GM21528 (cell line): ENCODE measurements around the gene NPNT.
"Not testable (repeated sequence)": the region's sequence is repeated elsewhere in the genome, so short reads cannot be mapped to it uniquely, and the experiment has no call there.

Experiments used
- ATAC-seq: cut with Tn5 transposase; IDR thresholded peaks from one replicate; pipeline ENCODE4 v1.9.1; 2021; ENCODE audit warnings: mild to moderate bottlenecking, moderate library complexity; ENCODE audit not compliant: unreplicated experiment, low FRiP score

NPNT gene, protein sequence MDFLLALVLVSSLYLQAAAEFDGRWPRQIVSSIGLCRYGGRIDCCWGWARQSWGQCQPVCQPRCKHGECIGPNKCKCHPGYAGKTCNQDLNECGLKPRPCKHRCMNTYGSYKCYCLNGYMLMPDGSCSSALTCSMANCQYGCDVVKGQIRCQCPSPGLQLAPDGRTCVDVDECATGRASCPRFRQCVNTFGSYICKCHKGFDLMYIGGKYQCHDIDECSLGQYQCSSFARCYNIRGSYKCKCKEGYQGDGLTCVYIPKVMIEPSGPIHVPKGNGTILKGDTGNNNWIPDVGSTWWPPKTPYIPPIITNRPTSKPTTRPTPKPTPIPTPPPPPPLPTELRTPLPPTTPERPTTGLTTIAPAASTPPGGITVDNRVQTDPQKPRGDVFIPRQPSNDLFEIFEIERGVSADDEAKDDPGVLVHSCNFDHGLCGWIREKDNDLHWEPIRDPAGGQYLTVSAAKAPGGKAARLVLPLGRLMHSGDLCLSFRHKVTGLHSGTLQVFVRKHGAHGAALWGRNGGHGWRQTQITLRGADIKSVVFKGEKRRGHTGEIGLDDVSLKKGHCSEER

DNA sequence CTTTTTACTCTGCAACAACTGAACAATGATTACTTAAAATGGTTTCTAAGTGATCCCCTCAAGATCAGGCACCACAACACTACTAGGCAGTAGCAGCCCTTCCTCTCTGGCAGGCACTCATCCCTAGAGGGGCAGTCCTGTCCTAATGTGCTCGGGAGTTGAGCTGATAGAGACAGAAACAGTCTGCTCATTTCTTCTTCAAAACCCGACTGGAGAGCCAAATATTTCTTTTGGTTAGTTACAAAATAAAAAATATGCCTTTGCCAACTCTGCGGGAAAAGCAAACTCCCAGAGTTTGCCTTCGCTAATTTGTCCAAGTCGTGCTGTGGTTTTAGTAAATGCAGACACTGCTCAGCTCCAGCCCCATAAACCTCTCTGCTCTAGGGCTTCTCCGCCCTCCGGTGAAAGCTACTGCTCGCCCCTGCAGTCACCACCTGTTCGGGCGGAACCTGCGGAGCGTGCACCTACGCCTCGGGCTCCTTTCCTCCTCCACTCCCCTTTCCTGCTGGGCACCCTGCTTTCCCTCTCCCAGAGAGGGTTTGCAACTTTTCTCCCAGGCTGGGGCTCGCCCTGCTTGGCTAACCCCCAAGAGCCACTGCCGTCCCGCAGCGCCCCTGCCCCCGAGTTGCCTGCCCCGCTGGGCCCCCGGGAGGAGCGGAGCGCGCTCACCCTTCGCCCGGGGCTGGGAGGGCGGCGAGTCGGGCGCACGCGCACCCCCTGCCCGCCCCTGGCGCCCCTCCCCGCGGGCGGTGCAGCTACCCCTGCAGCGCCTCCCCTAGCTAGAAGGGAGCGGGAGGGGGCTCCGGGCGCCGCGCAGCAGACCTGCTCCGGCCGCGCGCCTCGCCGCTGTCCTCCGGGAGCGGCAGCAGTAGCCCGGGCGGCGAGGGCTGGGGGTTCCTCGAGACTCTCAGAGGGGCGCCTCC is at the start of gene NPNT:
NPNT (plus strand) TSS at position 812 of the 923 bp plus-strand sequence. CDS start 182 bp downstream, outside the sequence.
- ATAC-seq = peak; percentile 54

DNA sequence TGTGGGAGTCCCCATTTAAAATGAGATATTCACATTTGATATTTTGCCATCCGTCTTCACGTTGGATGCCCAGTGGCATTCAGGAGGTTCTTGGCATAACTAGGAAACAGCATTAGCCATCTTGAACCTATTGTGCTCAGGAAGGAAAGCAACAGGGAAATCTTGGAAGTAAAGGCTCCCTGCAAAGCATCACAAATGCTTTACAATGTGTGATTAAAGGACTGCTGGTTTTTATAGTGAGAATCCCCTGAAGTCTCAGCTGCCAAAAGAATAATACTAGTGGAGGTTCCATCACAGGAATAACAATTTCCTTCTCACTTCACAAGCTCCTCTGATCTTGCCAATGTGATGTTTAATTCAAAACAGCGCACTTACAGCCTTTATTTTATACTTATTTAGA is 49.7 kb upstream of the NPNT start:
- ATAC-seq = no peak

DNA sequence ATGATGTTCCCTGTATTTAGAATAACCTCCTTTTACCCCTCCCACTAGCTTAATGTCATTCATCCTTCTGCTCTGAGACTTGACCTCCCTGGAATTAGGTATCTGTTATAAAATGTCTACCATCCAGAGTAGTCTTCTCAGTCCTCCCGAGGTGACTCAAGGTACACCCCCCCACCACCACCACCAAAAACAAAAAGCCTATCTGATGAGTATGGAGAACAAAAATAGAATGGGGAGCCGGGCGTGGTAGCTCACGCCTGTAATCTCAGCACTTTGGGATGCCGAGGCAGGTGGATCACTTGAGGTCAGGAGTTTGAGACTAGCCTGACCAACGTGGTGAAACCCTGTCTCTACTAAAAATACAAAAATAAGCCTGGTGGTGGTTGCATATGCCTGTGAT is 46.9 kb upstream of the NPNT start:
- not testable (repeated sequence) for ATAC-seq

DNA sequence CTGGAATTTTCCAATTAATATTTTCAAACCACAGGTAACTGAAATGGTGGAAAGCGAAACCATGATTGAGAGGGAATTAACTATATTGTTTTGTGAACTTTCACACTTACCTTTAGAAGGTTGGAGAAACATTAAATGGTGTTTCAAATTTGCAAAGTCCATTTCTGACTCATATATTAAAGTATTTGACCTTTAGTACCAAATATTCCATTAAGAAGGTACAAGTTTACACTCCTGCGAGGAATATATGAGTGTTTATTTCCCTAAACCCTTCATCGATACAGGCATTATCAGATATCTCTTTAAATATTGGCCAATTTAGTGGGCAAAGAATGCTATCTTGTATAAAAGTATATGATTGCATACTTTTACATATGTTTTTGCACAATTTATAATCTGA is 44.1 kb upstream of the NPNT start:
- ATAC-seq = no peak

DNA sequence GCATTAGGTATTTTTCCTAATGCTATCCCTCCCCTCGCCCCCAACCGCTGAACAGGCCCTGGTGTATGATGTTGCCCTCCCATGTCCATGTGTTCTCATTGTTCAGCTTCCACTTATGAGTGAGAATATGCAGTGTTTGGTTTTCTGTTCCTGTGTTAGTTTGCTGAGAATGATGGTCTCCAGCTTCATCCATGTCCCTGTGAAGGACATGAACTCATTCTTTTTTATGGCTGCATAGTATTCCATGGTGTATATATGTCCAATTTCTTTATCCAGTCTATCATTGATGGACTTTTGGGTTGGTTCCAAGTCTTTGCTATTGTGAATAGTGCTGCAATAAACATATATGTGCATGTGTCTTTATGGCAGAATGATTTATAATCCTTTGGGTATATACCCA is 43.0 kb upstream of the NPNT start:
- not testable (repeated sequence) for ATAC-seq

DNA sequence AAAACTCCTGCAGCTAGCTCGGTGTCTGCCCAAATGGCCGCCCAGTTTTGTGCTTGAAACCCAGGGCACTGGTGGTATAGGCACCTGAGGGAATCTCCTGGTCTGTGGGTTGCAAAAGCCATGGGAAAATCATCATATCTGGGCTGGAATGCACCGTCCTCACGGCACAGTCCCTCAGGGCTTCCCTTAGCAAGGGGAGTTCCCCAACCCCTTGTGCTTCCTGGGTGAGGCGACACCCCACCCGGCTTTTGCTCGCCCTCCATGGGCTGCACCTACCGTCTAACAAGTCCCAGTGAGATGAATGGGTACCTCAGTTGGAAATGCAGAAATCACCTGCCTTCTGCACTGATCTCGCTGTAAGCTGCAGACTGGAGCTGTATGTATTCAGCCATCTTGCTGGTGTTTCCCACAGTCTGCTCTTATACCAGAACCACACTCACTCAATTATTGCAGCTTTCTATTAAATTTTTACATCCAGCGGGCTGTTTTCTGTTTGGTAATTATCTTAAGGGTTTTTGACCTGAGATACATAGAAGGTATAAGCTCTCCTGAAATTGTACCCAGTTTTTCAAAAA is 36.7 kb upstream of the NPNT start:
- ATAC-seq = no peak

DNA sequence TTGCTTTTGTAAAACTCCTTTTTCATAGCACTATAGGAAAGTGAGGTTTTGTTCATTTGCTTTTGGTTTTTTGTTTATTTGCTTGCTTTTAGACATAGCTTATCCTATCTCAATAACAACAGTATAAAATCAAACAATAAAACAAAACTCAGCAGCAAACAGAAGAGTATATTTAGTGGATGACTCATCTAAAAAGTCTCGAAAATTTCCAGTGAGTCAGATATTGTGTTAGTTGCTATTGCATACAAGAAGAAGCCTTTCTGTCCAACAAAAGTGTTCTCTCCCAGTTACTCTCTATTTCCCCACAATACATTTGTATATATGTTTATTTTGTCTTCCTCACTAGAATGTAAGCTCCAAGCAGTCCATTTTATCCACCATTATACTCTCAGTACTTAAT is 36.0 kb upstream of the NPNT start:
- ATAC-seq = no peak

DNA sequence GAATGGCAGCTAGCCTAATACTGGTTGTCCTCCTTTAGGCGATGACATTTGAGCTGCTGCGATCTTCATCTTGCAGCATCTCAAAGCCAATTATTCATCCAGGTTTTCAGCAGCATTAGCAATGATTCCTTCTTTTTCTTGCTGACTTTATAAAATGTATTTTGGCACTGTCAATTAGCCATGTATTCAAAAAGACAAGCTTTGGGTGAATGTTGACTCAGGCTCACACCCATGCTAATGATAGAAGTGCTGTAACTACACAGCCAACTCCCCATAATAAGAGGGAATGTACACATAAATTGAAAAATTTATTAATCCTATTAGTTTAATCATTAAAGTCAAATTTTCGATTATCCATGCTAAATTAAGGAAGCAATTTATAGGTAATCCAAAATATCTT is 24.3 kb upstream of the NPNT start:
- ATAC-seq = no peak

DNA sequence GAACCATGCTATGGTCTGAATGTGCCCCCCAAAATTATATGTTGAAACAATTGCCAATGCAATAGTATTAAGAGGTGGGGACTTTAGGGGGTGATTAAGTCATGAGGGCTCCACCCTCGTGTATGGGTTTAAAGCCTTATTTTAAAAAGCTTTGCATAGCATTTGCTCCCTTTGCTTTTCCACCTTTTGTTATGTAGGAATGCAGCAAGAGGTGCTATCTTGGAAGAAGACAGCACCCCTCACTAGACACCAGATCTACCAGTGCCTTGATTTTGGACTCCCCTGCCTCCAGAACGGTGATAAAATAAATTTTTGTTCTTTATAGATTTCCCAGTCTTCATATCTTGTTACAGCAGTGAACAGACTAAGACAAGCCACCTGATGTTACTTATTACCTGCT is 23.3 kb upstream of the NPNT start:
- ATAC-seq = no peak

DNA sequence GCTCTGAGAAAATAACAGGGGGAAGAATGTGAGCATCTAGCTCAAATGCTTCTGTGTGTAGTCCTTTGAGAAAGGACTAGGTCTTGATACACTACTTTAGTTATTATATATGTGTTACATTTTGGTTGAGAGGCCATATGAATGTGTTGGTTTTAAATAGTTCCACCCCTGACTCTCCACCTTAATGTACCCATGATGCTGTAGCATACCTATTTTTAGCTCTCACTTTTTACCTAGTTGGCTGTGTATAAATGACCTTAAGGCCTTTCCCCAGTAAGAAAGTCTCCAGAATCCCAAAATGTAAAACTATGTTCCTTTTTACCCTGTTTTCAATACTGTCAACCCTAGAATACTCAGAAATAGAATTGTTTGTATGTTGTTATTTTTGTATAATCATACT is 20.0 kb upstream of the NPNT start:
- no peak for ATAC-seq

DNA sequence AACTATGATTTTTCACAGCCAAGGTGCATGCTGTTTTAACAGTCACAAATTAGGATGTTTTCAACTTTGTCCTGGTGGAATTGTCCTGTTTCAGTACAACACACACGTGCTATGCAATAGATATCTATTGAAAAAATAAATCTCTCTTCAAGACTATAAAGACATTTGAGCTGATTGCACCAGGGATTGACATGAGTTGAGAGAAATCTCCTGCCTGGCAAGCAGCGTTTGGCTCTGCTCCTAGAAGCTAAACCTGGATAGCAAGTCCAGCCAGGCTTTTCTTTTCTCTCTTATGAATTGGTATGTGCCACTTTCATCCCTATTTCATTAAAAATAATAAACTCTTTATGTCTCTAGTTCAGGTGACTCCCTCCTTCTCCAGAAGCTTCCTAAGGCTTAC is 16.6 kb upstream of the NPNT start:
- ATAC-seq = no peak

DNA sequence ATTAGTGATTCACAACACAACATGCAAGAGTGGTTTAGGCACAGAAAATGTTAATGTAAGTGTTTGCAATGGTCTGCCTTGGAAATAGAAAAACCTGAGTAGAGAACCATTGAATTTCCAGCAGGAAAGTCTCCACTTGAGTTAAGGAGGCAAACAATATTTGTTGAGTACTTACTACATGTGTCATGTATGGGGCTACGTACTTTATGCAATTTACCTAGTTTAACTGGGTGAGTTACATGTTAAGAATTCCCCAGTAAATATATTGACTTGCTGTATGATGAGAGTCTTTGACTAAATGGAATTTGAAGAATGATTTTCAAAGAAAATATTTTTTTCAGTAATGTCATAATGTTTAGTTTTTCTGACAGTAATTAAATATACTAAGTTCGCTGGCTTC is 7.8 kb upstream of the NPNT start:
- ATAC-seq = no peak

DNA sequence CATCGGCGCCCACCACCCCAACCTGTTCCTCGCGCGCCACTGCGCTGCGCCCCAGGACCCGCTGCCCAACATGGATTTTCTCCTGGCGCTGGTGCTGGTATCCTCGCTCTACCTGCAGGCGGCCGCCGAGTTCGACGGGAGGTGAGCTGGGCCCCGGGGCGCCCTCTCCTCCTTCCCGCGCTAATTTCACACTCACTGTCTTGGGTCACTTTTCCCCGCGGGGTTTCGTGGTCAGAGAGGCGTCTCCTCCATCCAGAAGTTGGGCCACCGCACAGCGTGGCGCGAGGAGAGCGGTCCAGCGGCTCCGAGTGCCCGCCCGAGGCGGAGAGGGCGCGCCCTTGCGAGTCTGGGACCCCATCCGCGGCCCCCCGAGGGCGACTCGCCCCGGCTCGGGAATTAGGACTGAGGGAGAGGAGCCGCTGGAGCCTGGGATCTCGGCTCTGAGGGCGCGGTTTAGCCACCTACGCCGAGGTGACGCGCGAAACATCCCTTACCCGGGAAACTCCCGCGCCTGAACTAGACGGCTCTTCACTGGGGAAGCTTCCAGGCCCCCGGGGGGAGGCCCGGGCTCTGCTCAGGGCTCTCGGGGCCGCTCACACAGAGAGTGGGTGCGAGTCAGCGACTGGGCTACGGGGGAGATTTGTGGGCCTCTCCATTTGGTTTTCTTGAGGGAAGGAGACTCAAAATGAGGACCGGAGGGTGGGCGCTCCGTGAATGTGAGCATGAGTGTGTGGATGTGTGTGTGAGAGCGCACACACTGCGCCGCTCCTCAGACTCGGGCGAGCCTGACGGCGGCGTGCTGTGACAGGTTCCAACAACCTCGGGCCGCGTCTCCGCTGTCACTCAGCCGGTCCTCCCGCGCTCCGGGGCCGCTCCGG is 551 bp downstream of the NPNT start:
- ATAC-seq = peak; percentile 50

DNA sequence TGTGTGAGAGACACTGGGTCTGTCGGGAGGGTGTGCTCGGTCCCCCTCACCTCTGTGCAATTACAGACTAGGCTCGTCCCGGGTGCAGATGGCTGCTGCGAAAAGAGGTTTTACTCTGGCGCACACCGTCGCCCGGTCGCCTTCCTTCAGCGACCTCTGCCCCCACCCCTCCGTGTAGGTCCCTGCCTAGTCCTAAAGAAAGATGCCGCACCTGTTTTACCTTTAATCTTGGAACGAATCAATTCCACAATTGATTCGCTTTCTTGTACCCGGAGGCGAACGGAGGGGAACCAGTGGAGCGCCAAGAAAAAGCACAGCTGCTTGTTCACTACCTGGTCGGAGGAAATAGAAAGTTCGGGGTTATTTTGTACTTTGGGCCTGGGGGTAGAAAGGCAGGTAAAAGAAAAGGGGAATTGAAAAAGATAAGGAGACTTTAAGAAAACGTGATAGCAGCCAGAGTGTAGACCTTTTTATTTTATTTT is 1.2 kb downstream of the NPNT start:
- ATAC-seq = peak; percentile 14

DNA sequence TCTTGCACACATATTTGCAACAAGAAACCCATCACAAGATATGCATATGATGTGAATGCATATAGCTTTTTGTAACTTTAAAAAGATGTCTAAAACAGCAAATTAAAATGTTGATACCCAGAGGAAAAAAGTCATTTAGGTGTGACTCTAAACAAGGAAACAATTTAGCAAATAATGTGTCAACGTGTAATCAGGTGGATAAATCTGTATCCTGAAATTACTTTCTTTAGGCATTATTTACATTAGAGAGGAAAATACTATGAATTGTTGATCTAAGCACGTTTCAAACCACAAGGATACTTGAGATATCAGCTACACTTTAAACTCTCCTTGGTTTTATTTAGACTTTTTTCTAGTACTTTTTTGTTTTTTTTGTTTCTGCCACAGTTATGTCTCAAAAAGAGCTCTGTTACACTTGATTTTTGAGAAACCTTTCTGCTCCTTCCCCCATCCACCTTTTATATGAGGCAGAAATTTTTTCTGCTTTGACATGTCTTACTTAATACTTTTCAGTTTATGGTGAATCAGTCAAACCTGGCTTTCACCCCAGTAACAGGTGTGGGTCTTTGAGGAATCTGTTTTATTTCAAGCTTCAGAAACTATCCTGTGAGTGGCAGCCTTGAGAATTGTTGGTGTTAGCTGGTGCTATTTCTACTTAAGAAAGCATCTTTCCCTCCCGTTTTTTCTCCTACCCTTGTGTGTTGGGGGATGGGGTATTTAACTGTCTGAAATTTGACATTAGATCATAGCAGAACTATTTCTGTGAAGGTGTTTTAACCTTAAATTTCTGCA is 1.9 kb downstream of the NPNT start:
- ATAC-seq = no peak

DNA sequence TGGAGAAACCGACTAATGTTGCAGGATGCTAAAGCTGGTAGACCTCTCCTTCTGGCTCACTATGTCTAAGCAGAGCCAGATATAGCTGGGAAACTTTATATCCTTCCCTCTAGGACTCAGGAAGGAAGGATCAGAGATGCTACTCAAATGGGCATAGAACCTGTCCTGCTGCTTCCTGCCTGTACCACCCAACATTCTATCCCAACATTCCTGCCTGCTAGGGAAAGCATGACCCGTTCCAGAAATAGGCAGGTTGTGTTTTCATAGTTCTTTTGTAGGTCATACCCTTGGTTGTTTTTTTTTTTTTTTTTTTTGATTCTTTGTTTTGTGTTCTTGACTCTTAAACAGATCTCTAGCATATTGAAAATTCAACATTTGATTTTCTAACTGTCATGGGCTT is 5.3 kb downstream of the NPNT start:
- ATAC-seq = no peak

DNA sequence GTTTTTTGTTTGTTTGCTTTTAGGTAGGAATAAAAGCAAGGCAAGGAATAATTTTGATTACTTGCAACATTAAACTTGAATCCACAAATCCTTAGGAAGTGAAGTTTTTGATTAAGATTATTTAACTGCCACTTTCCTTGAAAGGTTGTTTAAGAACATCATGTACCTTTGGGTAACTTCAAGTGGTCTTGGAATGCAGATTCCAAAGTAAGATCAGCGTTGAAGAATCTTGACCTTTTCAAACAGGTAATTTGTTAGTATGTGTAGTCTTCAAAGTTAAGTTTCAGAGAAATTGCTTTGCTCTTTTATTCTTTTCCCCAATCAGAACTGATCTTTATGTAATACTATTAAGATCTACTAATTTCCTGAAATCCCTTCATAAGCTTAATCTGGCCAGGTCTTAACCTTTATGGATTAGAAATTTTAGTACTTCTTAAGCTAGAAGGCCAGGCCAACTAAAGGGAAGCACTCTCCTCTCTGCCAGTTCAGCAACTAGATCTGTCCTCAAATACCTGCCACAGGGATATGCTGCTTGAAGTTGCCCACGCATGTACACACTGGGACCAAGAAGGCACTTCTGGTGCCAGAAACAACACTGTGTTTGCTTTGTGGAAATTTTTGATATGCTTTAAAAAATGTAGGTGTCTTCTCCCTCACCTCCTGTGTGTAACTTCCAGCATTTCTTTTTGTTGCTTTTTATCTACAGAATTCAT is 7.4 kb downstream of the NPNT start:
- no peak for ATAC-seq

DNA sequence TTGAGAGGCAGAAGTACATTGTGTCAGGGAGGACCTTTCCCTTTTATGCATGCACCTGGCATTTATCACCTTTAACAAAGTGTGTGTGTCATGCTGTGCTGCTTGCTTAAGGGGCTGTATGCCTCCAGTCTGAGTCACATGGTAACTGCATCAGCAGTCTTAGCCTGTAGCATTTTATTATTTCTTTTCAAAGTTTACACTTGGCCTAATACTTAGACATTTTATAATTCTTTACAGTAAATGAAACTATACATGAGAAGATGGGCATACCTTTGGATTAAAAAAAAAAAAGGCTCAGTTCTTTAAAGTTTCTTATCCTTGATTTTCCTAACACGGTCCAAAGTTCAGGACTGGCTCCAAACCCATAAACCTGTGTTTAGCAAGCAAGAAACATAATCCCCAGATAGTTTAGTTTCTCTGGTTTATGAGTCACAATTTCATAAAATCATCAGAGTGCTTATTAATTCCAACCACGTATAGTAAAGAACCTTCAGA is 14.6 kb downstream of the NPNT start:
- ATAC-seq = no peak
